Neural crest cell (in vitro differentiated cells): ENCODE results near the gene PHF14. TPM values are rescaled to one million over a fixed set of nuclear protein-coding genes. Genes with fewer than 3 reads are reported as not detected.

Experiments used
- DNase-seq: peaks from one replicate; pipeline ENCODE4 v3.0.0; 2021; ENCODE audit warnings: low read depth, mixed read lengths, low spot score
- H3K27ac Mint-ChIP-seq: one replicate; pipeline ENCODE4 v1.8.0; 2021; ENCODE audit warnings: mild to moderate bottlenecking, mixed read lengths; ENCODE audit not compliant: unreplicated experiment
- H3K27me3 Mint-ChIP-seq: 2 replicates; pipeline ENCODE4 v1.8.0; 2021; ENCODE audit warnings: low read depth, mild to moderate bottlenecking, mixed read lengths
- H3K36me3 Mint-ChIP-seq: 2 replicates; pipeline ENCODE4 v1.8.0; 2021; ENCODE audit warnings: low read depth, mild to moderate bottlenecking, mixed read lengths
- H3K4me1 Mint-ChIP-seq: 2 replicates; pipeline ENCODE4 v1.8.0; 2021; ENCODE audit warnings: mixed read lengths
- H3K4me3 Mint-ChIP-seq: one replicate; pipeline ENCODE4 v1.8.0; 2021; ENCODE audit warnings: mild to moderate bottlenecking, mixed read lengths
- H3K9me3 Mint-ChIP-seq: 2 replicates; pipeline ENCODE4 v1.8.0; 2021; ENCODE audit warnings: mixed read lengths
- CTCF ChIP-seq: fragments of 200-600 bp; sonication (generic); conservative IDR thresholded peaks from 2 replicates; pipeline ENCODE4 v1.5.0; 2021; ENCODE audit warnings: antibody characterized with exemption, mild to moderate bottlenecking
- total RNA-seq: library from RNA; stranded (reverse); gene quantifications from 2 replicates; pipeline ENCODE4 v1.2.1, GENCODE V29; 2021

Gene PHF14
- total RNA-seq, 1 donor from 2014 or later = 75.9 TPM

GRCh38 chr7:11062110-11062509 lies 88.4 kb downstream of the PHF14 start:
- no peak for TF ChIP-seq CTCF
- Mint-ChIP-seq H3K4me3 (peak overlapping the region; percentile 68), H3K27me3 (no peaks in the 10 kb centered on the region), H3K9me3 (no peaks in the 10 kb centered on the region), H3K4me1 (peaks cover 31% of the 10 kb centered on the region), H3K36me3 (peaks cover 14% of the 10 kb centered on the region), H3K27ac (peak overlapping the region; percentile 45)
- no peak for DNase-seq

- no peak overlapping the region for H3K27ac Mint-ChIP-seq
- no peaks in the 10 kb centered on the region for H3K27me3 Mint-ChIP-seq
Observed at GRCh38 chr7:11069591-11069990, 95.9 kb downstream of the PHF14 start.

GRCh38 chr7:11077816-11078215 lies 104.1 kb downstream of the PHF14 start:
- DNase-seq = no peak
- Mint-ChIP-seq H3K4me1 (peaks cover 5% of the 10 kb centered on the region), H3K9me3 (peaks cover 3% of the 10 kb centered on the region), H3K27ac (no peak overlapping the region), H3K4me3 (no peak overlapping the region), H3K36me3 (peaks cover 15% of the 10 kb centered on the region), H3K27me3 (no peaks in the 10 kb centered on the region)
- no peak for TF ChIP-seq CTCF

More at GRCh38 chr7:11069591-11069990, 95.9 kb downstream of the PHF14 start:
- Mint-ChIP-seq H3K4me1 (peaks cover 10% of the 10 kb centered on the region), H3K4me3 (no peak overlapping the region), H3K36me3 (peaks cover 25% of the 10 kb centered on the region), H3K9me3 (no peaks in the 10 kb centered on the region)
- no peak for DNase-seq
- no peak for TF ChIP-seq CTCF

- peaks cover 8% of the 10 kb centered on the region for H3K4me1 Mint-ChIP-seq
- H3K27me3 Mint-ChIP-seq = no peaks in the 10 kb centered on the region
- H3K4me3 Mint-ChIP-seq = no peak overlapping the region
- DNase-seq = no peak
- H3K27ac Mint-ChIP-seq = no peak overlapping the region
- H3K36me3 Mint-ChIP-seq = peaks cover 14% of the 10 kb centered on the region
- TF ChIP-seq CTCF = no peak
- peaks cover 5% of the 10 kb centered on the region for H3K9me3 Mint-ChIP-seq
Observed at GRCh38 chr7:11078247-11078834, 104.7 kb downstream of the PHF14 start.

- Mint-ChIP-seq H3K27ac (no peak overlapping the region), H3K4me3 (no peak overlapping the region), H3K36me3 (peaks cover 11% of the 10 kb centered on the region), H3K4me1 (peaks cover 8% of the 10 kb centered on the region), H3K27me3 (no peaks in the 10 kb centered on the region), H3K9me3 (peaks cover 5% of the 10 kb centered on the region)
- DNase-seq = no peak
- no peak for TF ChIP-seq CTCF
Observed at GRCh38 chr7:11079907-11080306, 106.2 kb downstream of the PHF14 start.
